Trophoblast cell (in vitro differentiated cells and primary cell): Measurements from ENCODE around the gene TMEM9.

Source experiments
- DNase-seq, 2 donors: peaks; one replicate each; pipeline ENCODE4 v3.0.0-alpha.2; 2016
- H2AFZ ChIP-seq: 2 replicates; pipeline ENCODE4 v1.6.1; 2013; ENCODE audit warnings: low read length, moderate library complexity, mild to moderate bottlenecking; ENCODE audit not compliant: insufficient read depth, poor library complexity
- H2AK5ac ChIP-seq: 2 replicates; pipeline ENCODE4 v1.6.1; 2013; ENCODE audit warnings: mild to moderate bottlenecking, low read length
- H2BK120ac ChIP-seq: 2 replicates; pipeline ENCODE4 v1.6.1; 2013; ENCODE audit warnings: low read length, mild to moderate bottlenecking, moderate library complexity; ENCODE audit not compliant: insufficient read depth, poor library complexity
- H2BK12ac ChIP-seq: 2 replicates; pipeline ENCODE4 v1.6.1; 2013; ENCODE audit warnings: mild to moderate bottlenecking, low read length, moderate library complexity
- H2BK5ac ChIP-seq: 2 replicates; pipeline ENCODE4 v1.6.1; 2013; ENCODE audit warnings: low read length, low read depth, moderate library complexity, mild to moderate bottlenecking; ENCODE audit not compliant: poor library complexity
- H3K14ac ChIP-seq: 2 replicates; pipeline ENCODE4 v1.6.1; 2013; ENCODE audit warnings: mild to moderate bottlenecking, low read length
- H3K18ac ChIP-seq: 2 replicates; pipeline ENCODE4 v1.6.1; 2013; ENCODE audit warnings: mild to moderate bottlenecking, low read length
- H3K23ac ChIP-seq: 2 replicates; pipeline ENCODE4 v1.6.1; 2013; ENCODE audit warnings: low read length
- H3K27ac ChIP-seq: 2 replicates; pipeline ENCODE4 v1.5.1; 2013; ENCODE audit warnings: low read depth, mild to moderate bottlenecking, inconsistent platforms, low read length, moderate library complexity
- H3K27me3 ChIP-seq: 2 replicates; pipeline ENCODE4 v1.6.1; 2013; ENCODE audit warnings: inconsistent platforms, mild to moderate bottlenecking, low read length, moderate library complexity; ENCODE audit not compliant: insufficient read depth
- H3K36me3 ChIP-seq, 2 experiments: 1 replicate in 1 of 2; 2 replicates in 1 of 2; pipeline ENCODE4 v1.6.1; 2013; ENCODE audit warnings: low read length in 2 of 2, mild to moderate bottlenecking in 2 of 2, moderate library complexity in 1 of 2; ENCODE audit not compliant: insufficient read depth in 2 of 2, control insufficient read depth in 1 of 2
- H3K4ac ChIP-seq: 2 replicates; pipeline ENCODE4 v1.6.1; 2013; ENCODE audit warnings: low read depth, mild to moderate bottlenecking, low read length, moderate library complexity
- H3K4me1 ChIP-seq, 2 experiments: 1 replicate in 1 of 2; 2 replicates in 1 of 2; pipeline ENCODE4 v1.6.1; 2013; ENCODE audit warnings: low read length in 2 of 2, mild to moderate bottlenecking in 2 of 2, moderate library complexity in 1 of 2; ENCODE audit not compliant: insufficient read depth in 2 of 2, control insufficient read depth in 1 of 2
- H3K4me2 ChIP-seq: 2 replicates; pipeline ENCODE4 v1.6.1; 2013; ENCODE audit warnings: inconsistent platforms, mild to moderate bottlenecking, low read length, moderate library complexity
- H3K4me3 ChIP-seq: 2 replicates; pipeline ENCODE4 v1.5.1; 2013; ENCODE audit warnings: mild to moderate bottlenecking, low read depth, low read length, inconsistent platforms
- H3K79me1 ChIP-seq: one replicate; pipeline ENCODE4 v1.6.1; 2013; ENCODE audit warnings: low read length
- H3K79me2 ChIP-seq: 2 replicates; pipeline ENCODE4 v1.6.1; 2013; ENCODE audit warnings: low read length, mild to moderate bottlenecking; ENCODE audit not compliant: control insufficient read depth, insufficient read depth, poor library complexity
- H3K9ac ChIP-seq: 2 replicates; pipeline ENCODE4 v1.6.1; 2013; ENCODE audit warnings: mild to moderate bottlenecking, low read length
- H3K9me3 ChIP-seq: 2 replicates; pipeline ENCODE4 v1.6.1; 2013; ENCODE audit warnings: low read depth, mild to moderate bottlenecking, control low read depth, inconsistent platforms, low read length; ENCODE audit not compliant: insufficient read depth
- H4K12ac ChIP-seq: 2 replicates; pipeline ENCODE4 v1.6.1; 2013; ENCODE audit warnings: low read depth, mild to moderate bottlenecking, low read length, moderate library complexity
- H4K8ac ChIP-seq: 2 replicates; pipeline ENCODE4 v1.6.1; 2013; ENCODE audit warnings: low read depth, mild to moderate bottlenecking, low read length, moderate library complexity
- H4K91ac ChIP-seq: one replicate; pipeline ENCODE4 v1.6.1; 2013; ENCODE audit warnings: low read depth, mild to moderate bottlenecking, low read length, moderate library complexity
- WGBS: extraction: QIAGEN DNeasy Blood & Tissue Kit; methylation state at CpG from one replicate; pipeline ENCODE4 v1.1.7; 2013; ENCODE audit warnings: missing lambda C conversion rate; ENCODE audit not compliant: insufficient read length, insufficient coverage; ENCODE audit errors: extremely low coverage; 5-methylcytosine and 5-hydroxymethylcytosine counted together

Gene TMEM9

GRCh38 chr1:201110138-201110537 lies 44.1 kb downstream of the TMEM9 start:
- H4K8ac ChIP-seq = no peak overlapping the region
- no peak overlapping the region for H3K18ac ChIP-seq
- no peaks in the 10 kb centered on the region for H3K79me2 ChIP-seq
- no peak for DNase-seq
- no peaks in the 10 kb centered on the region for H3K9me3 ChIP-seq
- no peak overlapping the region for H2BK5ac ChIP-seq
- H2AK5ac ChIP-seq = no peak overlapping the region
- no peak overlapping the region for H3K9ac ChIP-seq
- no peak overlapping the region for H3K14ac ChIP-seq
- H3K4me1 ChIP-seq = peaks cover 5 to 6% of the 10 kb centered on the region in 2 experiments
- H2AFZ ChIP-seq = no peak overlapping the region
- H3K36me3 ChIP-seq = no peaks in the 10 kb centered on the region
- peaks cover 4% of the 10 kb centered on the region for H3K27me3 ChIP-seq
- H3K4ac ChIP-seq = no peak overlapping the region
- H4K12ac ChIP-seq = no peak overlapping the region
- no peak overlapping the region for H4K91ac ChIP-seq
- no peak overlapping the region for H3K27ac ChIP-seq
- WGBS = no CpG with 5 or more reads among the region's 10 CpGs
- H3K79me1 ChIP-seq = no peaks in the 10 kb centered on the region
- H3K23ac ChIP-seq = no peak overlapping the region
- H3K4me3 ChIP-seq = no peak overlapping the region
- H3K4me2 ChIP-seq = no peak overlapping the region
- no peak overlapping the region for H2BK12ac ChIP-seq
- H2BK120ac ChIP-seq = no peak overlapping the region

GRCh38 chr1:201109651-201110050 lies 44.6 kb downstream of the TMEM9 start:
- Histone ChIP-seq H3K9ac (no peak overlapping the region), H3K4me2 (no peak overlapping the region), H3K79me1 (no peaks in the 10 kb centered on the region), H4K12ac (no peak overlapping the region), H3K4me1 (peaks cover 5 to 6% of the 10 kb centered on the region in 2 experiments), H3K23ac (no peak overlapping the region), H3K9me3 (no peaks in the 10 kb centered on the region), H3K4ac (no peak overlapping the region), H4K8ac (no peak overlapping the region), H3K27ac (no peak overlapping the region), H2BK120ac (no peak overlapping the region), H3K14ac (no peak overlapping the region), H3K4me3 (no peak overlapping the region), H3K36me3 (no peaks in the 10 kb centered on the region), H2AK5ac (no peak overlapping the region), H3K79me2 (no peaks in the 10 kb centered on the region), H3K18ac (no peak overlapping the region), H2BK12ac (no peak overlapping the region), H2AFZ (no peak overlapping the region), H2BK5ac (no peak overlapping the region), H3K27me3 (no peaks in the 10 kb centered on the region), H4K91ac (no peak overlapping the region)
- no CpG with 5 or more reads among the region's 1 CpG for WGBS
- DNase-seq = no peak

DNA sequence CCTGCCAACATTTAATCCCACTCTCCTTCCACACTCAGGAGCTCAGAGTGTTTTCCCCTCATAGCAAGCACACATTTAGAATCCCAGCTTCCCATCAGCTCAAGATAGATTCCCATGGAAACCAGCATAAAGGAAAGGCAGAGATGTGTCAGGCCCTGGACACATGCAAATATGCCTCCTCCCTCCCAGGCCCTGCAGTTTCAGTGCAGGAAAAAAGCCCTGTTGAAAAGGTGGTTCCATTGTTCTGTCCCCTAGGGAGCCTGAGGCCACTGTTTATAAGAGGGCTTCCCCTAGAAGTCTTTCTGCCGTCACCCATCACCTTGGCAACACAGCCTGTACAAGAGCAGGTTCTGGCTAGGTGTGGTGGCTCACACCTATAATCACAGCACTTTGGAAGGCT lies 45.7 kb downstream of the TMEM9 start:
- no peak overlapping the region for H3K9ac ChIP-seq
- no peak overlapping the region for H4K91ac ChIP-seq
- H3K4me3 ChIP-seq = no peak overlapping the region
- no peak overlapping the region for H3K23ac ChIP-seq
- no peak for DNase-seq
- no peaks in the 10 kb centered on the region for H3K36me3 ChIP-seq
- H3K27me3 ChIP-seq = no peaks in the 10 kb centered on the region
- no peaks in the 10 kb centered on the region for H3K79me2 ChIP-seq
- H3K79me1 ChIP-seq = no peaks in the 10 kb centered on the region
- no peak overlapping the region for H3K27ac ChIP-seq
- no peak overlapping the region for H2AK5ac ChIP-seq
- no peak overlapping the region for H3K4ac ChIP-seq
- no peak overlapping the region for H4K12ac ChIP-seq
- no peak overlapping the region for H4K8ac ChIP-seq
- H3K4me2 ChIP-seq = no peak overlapping the region
- no peak overlapping the region for H2BK12ac ChIP-seq
- H2BK5ac ChIP-seq = no peak overlapping the region
- no peak overlapping the region for H3K18ac ChIP-seq
- no peak overlapping the region for H3K14ac ChIP-seq
- H2BK120ac ChIP-seq = no peak overlapping the region
- no peak overlapping the region for H2AFZ ChIP-seq
- H3K9me3 ChIP-seq = no peaks in the 10 kb centered on the region
- H3K4me1 ChIP-seq = peaks cover 3 to 6% of the 10 kb centered on the region in 2 experiments
- no CpG with 5 or more reads among the region's 1 CpG for WGBS

DNA sequence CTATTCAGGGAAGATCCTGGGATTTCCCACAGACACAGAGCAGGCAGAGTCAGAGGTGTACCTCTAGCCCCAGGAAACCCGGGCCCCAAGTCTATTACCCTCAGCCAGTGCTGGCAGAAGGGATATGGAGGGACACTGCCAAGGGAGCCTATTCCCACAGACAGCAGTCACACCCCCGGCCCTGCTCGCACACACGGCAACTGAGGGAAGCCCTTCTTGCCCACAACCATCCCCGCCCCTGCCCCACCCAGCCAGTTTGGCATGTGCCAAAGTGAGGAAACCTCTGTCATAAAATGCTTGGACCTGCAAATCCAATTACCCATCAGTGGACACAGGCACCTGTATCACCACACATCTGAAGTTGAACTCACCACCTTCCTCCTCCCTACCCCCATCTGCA lies 48.6 kb downstream of the TMEM9 start:
- Histone ChIP-seq H3K9ac (no peak overlapping the region), H4K91ac (no peak overlapping the region), H2BK12ac (no peak overlapping the region), H3K18ac (no peak overlapping the region), H3K27ac (no peak overlapping the region), H4K8ac (no peak overlapping the region), H3K27me3 (no peaks in the 10 kb centered on the region), H3K4ac (no peak overlapping the region), H3K36me3 (no peaks in the 10 kb centered on the region), H2AK5ac (no peak overlapping the region), H2AFZ (no peak overlapping the region), H3K4me1 (peaks cover 0 to 4% of the 10 kb centered on the region in 2 experiments), H3K4me3 (no peak overlapping the region), H4K12ac (no peak overlapping the region), H3K23ac (no peak overlapping the region), H3K14ac (no peak overlapping the region), H3K79me1 (no peaks in the 10 kb centered on the region), H3K4me2 (no peak overlapping the region), H3K9me3 (no peaks in the 10 kb centered on the region), H2BK120ac (no peak overlapping the region), H2BK5ac (no peak overlapping the region), H3K79me2 (no peaks in the 10 kb centered on the region)
- no peak for DNase-seq
- no CpG with 5 or more reads among the region's 5 CpGs for WGBS
